HepG2 (cell line): ENCODE results near the gene TCF3. TPM values are rescaled to one million over a fixed set of nuclear protein-coding genes. Genes with fewer than 3 reads are reported as not detected.

ENCODE experiments used
- AHR ChIP-seq: IDR thresholded peaks from 2 replicates; pipeline ENCODE4 v1.6.1; 2018; ENCODE audit warnings: missing genetic modification reagents, missing compliant biosample characterization
- ARNT ChIP-seq: fragments of 450-650 bp; IDR thresholded peaks from 2 replicates; pipeline ENCODE4 v1.6.1; 2017
- ATF4 ChIP-seq, 2 experiments: fragments of 450-650 bp in 1 of 2; sonication (generic) in 1 of 2; formaldehyde crosslinking; IDR thresholded peaks; 2 replicates each; pipeline versions ENCODE4 v1.5.0 to v1.8.0; 2020 to 2022; ENCODE audit warnings: mild to moderate bottlenecking in 1 of 2, missing genetic modification reagents in 1 of 2
- DMTF1 ChIP-seq: sonication (generic); formaldehyde crosslinking; IDR thresholded peaks from 2 replicates; pipeline ENCODE4 v1.4.0; 2020; ENCODE audit warnings: mild to moderate bottlenecking, missing genetic modification reagents
- PLRG1 ChIP-seq: fragments of 450-650 bp; conservative IDR thresholded peaks from 2 replicates; pipeline ENCODE4 v1.6.1; 2016
- PTBP1 ChIP-seq: fragments of 200-400 bp; formaldehyde crosslinking; IDR thresholded peaks from 2 replicates; pipeline ENCODE4 v1.6.1; 2018; ENCODE audit warnings: low read length, low read depth; ENCODE audit not compliant: poor library complexity, severe bottlenecking
- RAD21 ChIP-seq: fragments of 450-650 bp; formaldehyde crosslinking; IDR thresholded peaks from 2 replicates; pipeline ENCODE4 v1.5.0; 2020; ENCODE audit warnings: mild to moderate bottlenecking
- SALL2 ChIP-seq: sonication (generic); formaldehyde crosslinking; IDR thresholded peaks from 2 replicates; pipeline ENCODE4 v1.8.1; 2023; ENCODE audit warnings: mild to moderate bottlenecking, missing genetic modification reagents, inconsistent platforms
- SKI ChIP-seq: fragments of 450-650 bp; IDR thresholded peaks from one replicate; pipeline ENCODE4 v1.6.1; 2018; ENCODE audit warnings: mild to moderate bottlenecking; ENCODE audit not compliant: partially characterized antibody
- SMARCC2 ChIP-seq: fragments of 450-650 bp; IDR thresholded peaks from 2 replicates; pipeline ENCODE4 v1.6.1; 2017; ENCODE audit warnings: antibody characterized with exemption, mild to moderate bottlenecking
- SOX6 ChIP-seq, 2 experiments: fragments of 450-650 bp in 1 of 2; sonication (generic) in 1 of 2; formaldehyde crosslinking in 1 of 2; IDR thresholded peaks; 2 replicates each; pipeline versions ENCODE4 v1.4.0 to v1.6.1; 2017 to 2020; ENCODE audit warnings: antibody characterized with exemption in 1 of 2, mild to moderate bottlenecking in 1 of 2, missing genetic modification reagents in 1 of 2
- SP2 ChIP-seq: sonication (generic); formaldehyde crosslinking; IDR thresholded peaks from 2 replicates; pipeline ENCODE4 v1.5.1; 2020; ENCODE audit warnings: mild to moderate bottlenecking, missing genetic modification reagents
- TAF15 ChIP-seq: fragments of 200-400 bp; formaldehyde crosslinking; IDR thresholded peaks from one replicate; pipeline ENCODE4 v1.6.1; 2018; ENCODE audit warnings: mild to moderate bottlenecking, low read depth, low read length; ENCODE audit not compliant: poor library complexity, severe bottlenecking
- YEATS2 ChIP-seq: sonication (generic); formaldehyde crosslinking; IDR thresholded peaks from 2 replicates; pipeline ENCODE4 v1.4.0; 2020; ENCODE audit warnings: missing genetic modification reagents, borderline replicate concordance
- ZFP36L2 ChIP-seq: sonication (generic); formaldehyde crosslinking; IDR thresholded peaks from 2 replicates; pipeline ENCODE4 v1.4.0; 2020; ENCODE audit warnings: missing genetic modification reagents
- ZKSCAN1 ChIP-seq: fragments of 150-350 bp; IDR thresholded peaks from 2 replicates; pipeline ENCODE4 v1.6.1; 2014; ENCODE audit warnings: low read length
- ZNF678 ChIP-seq: sonication (generic); formaldehyde crosslinking; IDR thresholded peaks from 2 replicates; pipeline ENCODE4 v1.4.0; 2020; ENCODE audit warnings: mild to moderate bottlenecking, missing genetic modification reagents
- polyA plus RNA-seq, 8 experiments: library from polyadenylated mRNA; depleted of rRNA in 3 of 8; stranded (reverse) in 7 of 8; unstranded in 1 of 8; fragments of >200 nt; fragmentation: Illumina TruSeq in 4 of 8; extraction: Trizol in 4 of 8; gene quantifications; 2 replicates each; pipeline versions ENCODE4 v1.2.1 to v1.2.3, GENCODE V29; 2011 to 2016; ENCODE audit warnings: low read depth in 4 of 8, missing spikeins in 1 of 8, mixed read lengths in 1 of 8; ENCODE audit not compliant: insufficient read depth in 1 of 8
- total RNA-seq, 5 experiments: library from RNA; depleted of rRNA; stranded (reverse); fragments of >200 nt; fragmentation: Illumina TruSeq; extraction: Trizol; gene quantifications; 2 replicates each; pipeline ENCODE4 v1.2.3, GENCODE V29; 2016; ENCODE audit warnings: low read depth in 1 of 5
- TF ChIP-seq, protein P1 (sequence below): sonication (generic); formaldehyde crosslinking; conservative IDR thresholded peaks from 2 replicates; pipeline ENCODE4 v1.4.0; 2020; ENCODE audit warnings: missing genetic modification reagents
- TF ChIP-seq, protein P2 (sequence below): sonication (generic); formaldehyde crosslinking; IDR thresholded peaks from 2 replicates; pipeline ENCODE4 v1.5.1; 2020; ENCODE audit warnings: mild to moderate bottlenecking, missing genetic modification reagents, moderate library complexity
- TF ChIP-seq, protein P3 (sequence below): IDR thresholded peaks from 2 replicates; pipeline ENCODE4 v1.6.1; 2012; ENCODE audit warnings: low read length, improper control_type of control experiment

Gene TCF3
- total and polyA plus RNA-seq, 2 of the 13 experiments (the other 11 are each of a cell fraction or from before 2014, with no cell fraction given) = 51.4 to 53.2 TPM

GRCh38 chr19:1605236-1606137, 46.9 kb downstream of the TCF3 start, which contains the start of gene UQCR11 (continued):
- TF ChIP-seq, protein P1, sequence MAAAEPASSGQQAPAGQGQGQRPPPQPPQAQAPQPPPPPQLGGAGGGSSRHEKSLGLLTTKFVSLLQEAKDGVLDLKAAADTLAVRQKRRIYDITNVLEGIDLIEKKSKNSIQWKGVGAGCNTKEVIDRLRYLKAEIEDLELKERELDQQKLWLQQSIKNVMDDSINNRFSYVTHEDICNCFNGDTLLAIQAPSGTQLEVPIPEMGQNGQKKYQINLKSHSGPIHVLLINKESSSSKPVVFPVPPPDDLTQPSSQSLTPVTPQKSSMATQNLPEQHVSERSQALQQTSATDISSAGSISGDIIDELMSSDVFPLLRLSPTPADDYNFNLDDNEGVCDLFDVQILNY (CRISPR knock-in tag) = no peak
- no peak for TF ChIP-seq ZNF678 (CRISPR knock-in tag)
- TF ChIP-seq ARNT = no peak
- peak; percentile 88 for TF ChIP-seq RAD21 (CRISPR knock-in tag)
- no peak for TF ChIP-seq SMARCC2
- no peak for TF ChIP-seq ZFP36L2
- TF ChIP-seq SALL2 (CRISPR knock-in tag) = peak; percentile 44; the same call in 1 of the 2 replicates
- peak; percentile 40 for TF ChIP-seq SKI
- no peak for TF ChIP-seq DMTF1 (CRISPR knock-in tag)
- TF ChIP-seq, protein P2, sequence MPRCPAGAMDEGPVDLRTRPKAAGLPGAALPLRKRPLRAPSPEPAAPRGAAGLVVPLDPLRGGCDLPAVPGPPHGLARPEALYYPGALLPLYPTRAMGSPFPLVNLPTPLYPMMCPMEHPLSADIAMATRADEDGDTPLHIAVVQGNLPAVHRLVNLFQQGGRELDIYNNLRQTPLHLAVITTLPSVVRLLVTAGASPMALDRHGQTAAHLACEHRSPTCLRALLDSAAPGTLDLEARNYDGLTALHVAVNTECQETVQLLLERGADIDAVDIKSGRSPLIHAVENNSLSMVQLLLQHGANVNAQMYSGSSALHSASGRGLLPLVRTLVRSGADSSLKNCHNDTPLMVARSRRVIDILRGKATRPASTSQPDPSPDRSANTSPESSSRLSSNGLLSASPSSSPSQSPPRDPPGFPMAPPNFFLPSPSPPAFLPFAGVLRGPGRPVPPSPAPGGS (CRISPR knock-in tag) = no peak; the same call in 1 of the 2 replicates
- no peak for TF ChIP-seq ATF4 (CRISPR knock-in tag; IDR thresholded peaks at IDR 0.05)
- TF ChIP-seq, protein P3, sequence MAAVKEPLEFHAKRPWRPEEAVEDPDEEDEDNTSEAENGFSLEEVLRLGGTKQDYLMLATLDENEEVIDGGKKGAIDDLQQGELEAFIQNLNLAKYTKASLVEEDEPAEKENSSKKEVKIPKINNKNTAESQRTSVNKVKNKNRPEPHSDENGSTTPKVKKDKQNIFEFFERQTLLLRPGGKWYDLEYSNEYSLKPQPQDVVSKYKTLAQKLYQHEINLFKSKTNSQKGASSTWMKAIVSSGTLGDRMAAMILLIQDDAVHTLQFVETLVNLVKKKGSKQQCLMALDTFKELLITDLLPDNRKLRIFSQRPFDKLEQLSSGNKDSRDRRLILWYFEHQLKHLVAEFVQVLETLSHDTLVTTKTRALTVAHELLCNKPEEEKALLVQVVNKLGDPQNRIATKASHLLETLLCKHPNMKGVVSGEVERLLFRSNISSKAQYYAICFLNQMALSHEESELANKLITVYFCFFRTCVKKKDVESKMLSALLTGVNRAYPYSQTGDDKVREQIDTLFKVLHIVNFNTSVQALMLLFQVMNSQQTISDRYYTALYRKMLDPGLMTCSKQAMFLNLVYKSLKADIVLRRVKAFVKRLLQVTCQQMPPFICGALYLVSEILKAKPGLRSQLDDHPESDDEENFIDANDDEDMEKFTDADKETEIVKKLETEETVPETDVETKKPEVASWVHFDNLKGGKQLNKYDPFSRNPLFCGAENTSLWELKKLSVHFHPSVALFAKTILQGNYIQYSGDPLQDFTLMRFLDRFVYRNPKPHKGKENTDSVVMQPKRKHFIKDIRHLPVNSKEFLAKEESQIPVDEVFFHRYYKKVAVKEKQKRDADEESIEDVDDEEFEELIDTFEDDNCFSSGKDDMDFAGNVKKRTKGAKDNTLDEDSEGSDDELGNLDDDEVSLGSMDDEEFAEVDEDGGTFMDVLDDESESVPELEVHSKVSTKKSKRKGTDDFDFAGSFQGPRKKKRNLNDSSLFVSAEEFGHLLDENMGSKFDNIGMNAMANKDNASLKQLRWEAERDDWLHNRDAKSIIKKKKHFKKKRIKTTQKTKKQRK = no peak
- TF ChIP-seq PLRG1 = no peak
- no peak for TF ChIP-seq PTBP1
- peak; percentile 56 for TF ChIP-seq SP2
- TF ChIP-seq AHR (CRISPR knock-in tag) = no peak
- no peak for TF ChIP-seq SOX6 (IDR thresholded peaks at IDR 0.05)
- no peak for TF ChIP-seq SOX6 (CRISPR knock-in tag; IDR thresholded peaks at IDR 0.05)
- TF ChIP-seq TAF15 = no peak
- no peak for TF ChIP-seq ZKSCAN1
- peak; percentile 20 for TF ChIP-seq YEATS2 (CRISPR knock-in tag)
